Measurements from ENCODE around the gene MAGI1. TPM values are rescaled to one million over a fixed set of nuclear protein-coding genes. Genes with fewer than 3 reads are reported as not detected.
"Not testable (repeated sequence)": the region's sequence is repeated elsewhere in the genome, so short reads cannot be mapped to it uniquely, and the experiment has no call there.

MAGI1 gene
- polyA plus RNA-seq, 3 donors = not detected

DNA sequence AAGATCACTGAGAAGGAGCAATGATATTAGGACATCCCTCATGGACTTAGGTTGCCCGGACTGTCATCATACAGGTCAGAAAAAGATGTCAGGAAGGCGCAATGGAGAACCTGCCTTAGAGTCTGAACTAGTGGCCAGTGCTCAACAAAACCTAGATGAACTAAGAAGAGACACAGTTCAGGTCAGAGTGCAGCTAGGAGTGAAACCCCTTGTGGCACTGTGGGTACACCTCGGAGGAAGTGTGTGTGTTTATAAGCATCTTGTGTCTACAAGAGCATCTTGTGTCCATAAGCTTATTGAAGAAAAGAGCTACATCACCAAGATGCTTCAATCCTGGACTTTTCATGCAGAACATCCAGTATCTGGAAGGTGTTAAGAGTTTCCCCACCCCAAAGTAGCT lies 315.7 kb downstream of the MAGI1 start:
- Histone ChIP-seq H3K4me3 (replicated peaks in 1 of 3; ENCODE audit: low read depth in 2 of 3, low read length in 3 of 3) (no peak overlapping the region), H2AFZ (ENCODE audit: insufficient read depth, low read depth, low read length, poor library complexity, severe bottlenecking) (no peak overlapping the region), H3K9me3 (replicated peaks in 1 of 2; ENCODE audit: control insufficient read depth in 1 of 2, insufficient read depth in 1 of 2, low read length in 2 of 2) (no peaks in the 10 kb centered on the region), H3K36me3 (replicated peaks in 1 of 2; ENCODE audit: control insufficient read depth in 1 of 2, insufficient read depth in 2 of 2, low read length in 2 of 2) (no peaks in the 10 kb centered on the region), H3K79me2 (ENCODE audit: insufficient read depth, low read length) (no peaks in the 10 kb centered on the region), H3K27ac (ENCODE audit: low read depth in 1 of 2, low read length in 2 of 2) (no peak overlapping the region), H3K9ac (ENCODE audit: insufficient read depth, low read length, poor library complexity, severe bottlenecking) (no peak overlapping the region), H3K27me3 (ENCODE audit: control insufficient read depth in 2 of 2, insufficient read depth in 2 of 2, low read length in 2 of 2) (no peaks in the 10 kb centered on the region), H3K4me1 (ENCODE audit: control insufficient read depth in 1 of 2, insufficient read depth in 2 of 2, low read length in 2 of 2) (no peaks in the 10 kb centered on the region), H3K4me2 (replicated peaks; ENCODE audit: extremely low read depth, low read length, poor library complexity, severe bottlenecking) (no peak overlapping the region), H4K20me1 (ENCODE audit: insufficient read depth, low read length) (no peaks in the 10 kb centered on the region)
- 100% methylated on average over 2 of the region's 3 CpGs for WGBS (ENCODE audit: insufficient coverage)
- Mint-ChIP-seq H3K27ac (no peak overlapping the region), H3K27me3 (ENCODE audit: low read depth in 3 of 3) (peaks cover 0 to 4% (median 0%) of the 10 kb centered on the region in 3 donors), H3K4me1 (no peaks in the 10 kb centered on the region), H3K36me3 (no peaks in the 10 kb centered on the region), H3K4me3 (no peak overlapping the region), H3K9me3 (peaks cover 0 to 8% (median 0%) of the 10 kb centered on the region in 7 donors)
- TF ChIP-seq, protein P1, sequence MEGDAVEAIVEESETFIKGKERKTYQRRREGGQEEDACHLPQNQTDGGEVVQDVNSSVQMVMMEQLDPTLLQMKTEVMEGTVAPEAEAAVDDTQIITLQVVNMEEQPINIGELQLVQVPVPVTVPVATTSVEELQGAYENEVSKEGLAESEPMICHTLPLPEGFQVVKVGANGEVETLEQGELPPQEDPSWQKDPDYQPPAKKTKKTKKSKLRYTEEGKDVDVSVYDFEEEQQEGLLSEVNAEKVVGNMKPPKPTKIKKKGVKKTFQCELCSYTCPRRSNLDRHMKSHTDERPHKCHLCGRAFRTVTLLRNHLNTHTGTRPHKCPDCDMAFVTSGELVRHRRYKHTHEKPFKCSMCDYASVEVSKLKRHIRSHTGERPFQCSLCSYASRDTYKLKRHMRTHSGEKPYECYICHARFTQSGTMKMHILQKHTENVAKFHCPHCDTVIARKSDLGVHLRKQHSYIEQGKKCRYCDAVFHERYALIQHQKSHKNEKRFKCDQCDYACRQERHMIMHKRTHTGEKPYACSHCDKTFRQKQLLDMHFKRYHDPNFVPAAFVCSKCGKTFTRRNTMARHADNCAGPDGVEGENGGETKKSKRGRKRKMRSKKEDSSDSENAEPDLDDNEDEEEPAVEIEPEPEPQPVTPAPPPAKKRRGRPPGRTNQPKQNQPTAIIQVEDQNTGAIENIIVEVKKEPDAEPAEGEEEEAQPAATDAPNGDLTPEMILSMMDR (IDR thresholded peaks at IDR 0.05) = no peak
- DNase-seq = no peak
- intact Hi-C loops (cut with micrococcal nuclease) = no loop called here

DNA sequence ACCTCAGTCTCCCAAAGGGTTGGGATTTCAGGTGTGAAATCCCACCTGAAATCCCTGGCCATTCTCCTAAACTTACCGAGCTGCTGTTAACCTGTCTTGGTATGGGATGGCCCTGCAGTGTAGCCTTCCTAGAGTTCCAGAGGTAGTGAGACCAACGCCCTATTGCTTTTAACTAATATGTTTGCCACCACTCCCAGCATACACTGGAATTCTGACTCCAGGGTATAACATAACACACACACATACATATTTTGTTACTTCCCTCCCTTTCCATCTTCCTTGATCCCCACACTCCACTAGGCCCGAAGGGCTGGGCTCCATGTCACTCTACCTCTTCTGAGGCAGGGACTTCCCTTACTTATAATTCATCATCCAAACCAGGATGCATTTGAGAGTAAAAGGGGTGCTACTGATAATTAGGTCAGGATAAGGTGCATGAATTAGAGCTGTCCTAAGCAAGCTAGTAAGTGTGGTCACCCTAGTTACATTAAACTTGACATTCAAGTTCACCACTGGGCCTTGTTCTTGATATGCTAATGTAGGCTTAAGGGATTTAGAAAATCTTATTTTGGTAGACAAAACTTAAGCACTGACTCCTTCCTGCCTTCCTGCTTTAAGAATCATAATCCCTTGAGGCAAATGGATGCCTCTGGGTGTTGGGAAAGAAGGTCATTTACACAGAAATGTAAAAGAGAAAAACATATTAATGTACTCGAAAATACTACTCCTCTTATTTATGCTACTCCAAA lies 317.6 kb downstream of the MAGI1 start:
- Mint-ChIP-seq H3K4me1 (no peaks in the 10 kb centered on the region), H3K36me3 (no peaks in the 10 kb centered on the region), H3K4me3 (no peak overlapping the region), H3K27me3 (ENCODE audit: low read depth in 3 of 3) (no peaks in the 10 kb centered on the region), H3K9me3 (peaks cover 0 to 8% (median 0%) of the 10 kb centered on the region in 7 donors), H3K27ac (no peak overlapping the region)
- Histone ChIP-seq H3K4me2 (replicated peaks; ENCODE audit: extremely low read depth, low read length, poor library complexity, severe bottlenecking) (no peak overlapping the region), H3K27me3 (ENCODE audit: control insufficient read depth in 2 of 2, insufficient read depth in 2 of 2, low read length in 2 of 2) (no peaks in the 10 kb centered on the region), H4K20me1 (ENCODE audit: insufficient read depth, low read length) (no peaks in the 10 kb centered on the region), H3K79me2 (ENCODE audit: insufficient read depth, low read length) (no peaks in the 10 kb centered on the region), H3K4me3 (replicated peaks in 1 of 3; ENCODE audit: low read depth in 2 of 3, low read length in 3 of 3) (no peak overlapping the region), H3K36me3 (replicated peaks in 1 of 2; ENCODE audit: control insufficient read depth in 1 of 2, insufficient read depth in 2 of 2, low read length in 2 of 2) (no peaks in the 10 kb centered on the region), H3K27ac (ENCODE audit: low read depth in 1 of 2, low read length in 2 of 2) (no peak overlapping the region), H2AFZ (ENCODE audit: insufficient read depth, low read depth, low read length, poor library complexity, severe bottlenecking) (no peak overlapping the region), H3K4me1 (ENCODE audit: control insufficient read depth in 1 of 2, insufficient read depth in 2 of 2, low read length in 2 of 2) (no peaks in the 10 kb centered on the region), H3K9ac (ENCODE audit: insufficient read depth, low read length, poor library complexity, severe bottlenecking) (no peak overlapping the region), H3K9me3 (replicated peaks in 1 of 2; ENCODE audit: control insufficient read depth in 1 of 2, insufficient read depth in 1 of 2, low read length in 2 of 2) (no peaks in the 10 kb centered on the region)
- DNase-seq = no peak
- TF ChIP-seq, protein P1 (IDR thresholded peaks at IDR 0.05) = no peak
- no CpG with 5 or more reads among the region's 4 CpGs for WGBS (ENCODE audit: insufficient coverage)
- intact Hi-C loops (cut with micrococcal nuclease) = no loop called here

DNA sequence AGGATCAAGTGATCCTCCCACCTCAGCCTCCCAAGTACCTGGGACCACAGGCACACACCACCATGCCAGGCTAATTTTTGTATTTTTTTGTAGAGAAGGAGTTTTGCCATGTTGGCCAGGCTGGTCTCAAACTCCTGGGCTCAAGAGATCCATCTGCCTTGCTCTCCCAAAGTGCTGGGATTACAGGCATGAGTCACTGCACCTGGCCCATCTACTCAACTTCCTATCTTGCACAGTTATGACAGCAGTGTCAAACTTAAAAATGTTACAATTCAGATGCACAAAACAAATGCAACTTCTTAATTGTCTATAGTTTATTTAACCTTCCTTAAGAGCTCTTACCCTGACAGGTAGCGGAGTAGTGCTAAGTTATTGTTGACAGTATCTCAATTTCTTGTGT lies 319.1 kb downstream of the MAGI1 start:
- H3K27me3 Mint-ChIP-seq (ENCODE audit: low read depth in 3 of 3); H3K9ac ChIP-seq (ENCODE audit: insufficient read depth, low read length, poor library complexity, severe bottlenecking); intact Hi-C loops (cut with micrococcal nuclease); H3K27me3 ChIP-seq (ENCODE audit: control insufficient read depth in 2 of 2, insufficient read depth in 2 of 2, low read length in 2 of 2); H4K20me1 ChIP-seq (ENCODE audit: insufficient read depth, low read length); H3K4me1 ChIP-seq (ENCODE audit: control insufficient read depth in 1 of 2, insufficient read depth in 2 of 2, low read length in 2 of 2); H3K9me3 ChIP-seq (replicated peaks in 1 of 2; ENCODE audit: control insufficient read depth in 1 of 2, insufficient read depth in 1 of 2, low read length in 2 of 2); H3K4me2 ChIP-seq (replicated peaks; ENCODE audit: extremely low read depth, low read length, poor library complexity, severe bottlenecking); H3K4me3 Mint-ChIP-seq; DNase-seq; H3K9me3 Mint-ChIP-seq; H3K27ac ChIP-seq (ENCODE audit: low read depth in 1 of 2, low read length in 2 of 2); H3K27ac Mint-ChIP-seq; H3K36me3 Mint-ChIP-seq; H3K79me2 ChIP-seq (ENCODE audit: insufficient read depth, low read length); H3K4me1 Mint-ChIP-seq; H3K36me3 ChIP-seq (replicated peaks in 1 of 2; ENCODE audit: control insufficient read depth in 1 of 2, insufficient read depth in 2 of 2, low read length in 2 of 2); H2AFZ ChIP-seq (ENCODE audit: insufficient read depth, low read depth, low read length, poor library complexity, severe bottlenecking); H3K4me3 ChIP-seq (replicated peaks in 1 of 3; ENCODE audit: low read depth in 2 of 3, low read length in 3 of 3): not testable (repeated sequence)
- WGBS (ENCODE audit: insufficient coverage) = no CpG with 5 or more reads among the region's 1 CpG

Data from CD14-positive monocyte (primary cell).